ENCODE data around the gene DIDO1.

DIDO1 gene

DNA sequence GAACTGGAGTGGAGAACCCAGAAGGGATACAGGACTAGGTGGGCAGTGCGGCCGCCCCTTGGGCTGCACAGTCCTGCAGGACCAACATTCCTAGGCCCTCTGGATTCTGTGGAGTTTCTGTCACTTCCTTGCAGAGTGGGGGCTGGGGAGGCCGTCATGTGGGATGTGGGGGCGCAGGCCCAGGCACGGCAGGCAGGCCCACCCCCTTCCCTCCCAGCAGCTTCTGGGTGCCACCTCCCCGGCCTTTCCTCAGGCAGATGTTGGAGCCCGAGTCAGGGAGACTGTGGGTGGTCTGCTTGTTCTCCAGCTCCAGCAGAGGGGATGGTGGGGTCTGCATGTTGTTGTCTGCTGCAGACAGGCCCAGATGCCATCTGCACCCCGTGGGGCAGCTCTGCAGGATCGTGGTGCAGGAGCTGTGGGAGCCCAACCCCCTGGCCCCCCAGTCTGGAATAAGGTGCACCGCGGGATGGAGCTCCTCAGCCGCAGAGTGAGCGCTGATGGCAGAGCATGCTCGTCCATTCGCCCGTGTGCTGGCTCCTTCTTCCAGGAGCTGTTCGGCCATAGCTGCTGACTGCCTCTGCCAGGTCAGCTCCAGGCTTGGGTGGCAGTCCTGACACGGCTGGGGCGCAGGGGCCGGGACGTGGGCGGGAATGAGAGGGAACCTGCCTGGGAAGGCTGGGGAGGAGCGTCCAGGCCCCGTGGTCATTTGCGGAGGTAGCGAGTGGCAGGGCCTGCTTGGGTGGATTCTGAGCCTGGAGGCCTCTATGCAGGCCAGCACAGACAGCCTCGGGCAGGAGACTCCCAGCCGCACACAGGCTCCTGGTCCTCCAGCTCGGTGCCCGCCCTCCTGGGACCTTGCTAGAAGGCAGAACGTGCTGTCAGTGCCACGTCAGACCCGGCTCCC, 44.3 kb upstream of the DIDO1 start:
- TF ChIP-seq, protein P1, sequence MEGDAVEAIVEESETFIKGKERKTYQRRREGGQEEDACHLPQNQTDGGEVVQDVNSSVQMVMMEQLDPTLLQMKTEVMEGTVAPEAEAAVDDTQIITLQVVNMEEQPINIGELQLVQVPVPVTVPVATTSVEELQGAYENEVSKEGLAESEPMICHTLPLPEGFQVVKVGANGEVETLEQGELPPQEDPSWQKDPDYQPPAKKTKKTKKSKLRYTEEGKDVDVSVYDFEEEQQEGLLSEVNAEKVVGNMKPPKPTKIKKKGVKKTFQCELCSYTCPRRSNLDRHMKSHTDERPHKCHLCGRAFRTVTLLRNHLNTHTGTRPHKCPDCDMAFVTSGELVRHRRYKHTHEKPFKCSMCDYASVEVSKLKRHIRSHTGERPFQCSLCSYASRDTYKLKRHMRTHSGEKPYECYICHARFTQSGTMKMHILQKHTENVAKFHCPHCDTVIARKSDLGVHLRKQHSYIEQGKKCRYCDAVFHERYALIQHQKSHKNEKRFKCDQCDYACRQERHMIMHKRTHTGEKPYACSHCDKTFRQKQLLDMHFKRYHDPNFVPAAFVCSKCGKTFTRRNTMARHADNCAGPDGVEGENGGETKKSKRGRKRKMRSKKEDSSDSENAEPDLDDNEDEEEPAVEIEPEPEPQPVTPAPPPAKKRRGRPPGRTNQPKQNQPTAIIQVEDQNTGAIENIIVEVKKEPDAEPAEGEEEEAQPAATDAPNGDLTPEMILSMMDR (IDR thresholded peaks at IDR 0.05; ENCODE audit: low read length, missing control alignments): no peak
- H3K4me3 ChIP-seq (replicated peaks; ENCODE audit: low read depth, low read length): no peak overlapping the region
- DNase-seq (ENCODE audit: low read depth): no peak

DNA sequence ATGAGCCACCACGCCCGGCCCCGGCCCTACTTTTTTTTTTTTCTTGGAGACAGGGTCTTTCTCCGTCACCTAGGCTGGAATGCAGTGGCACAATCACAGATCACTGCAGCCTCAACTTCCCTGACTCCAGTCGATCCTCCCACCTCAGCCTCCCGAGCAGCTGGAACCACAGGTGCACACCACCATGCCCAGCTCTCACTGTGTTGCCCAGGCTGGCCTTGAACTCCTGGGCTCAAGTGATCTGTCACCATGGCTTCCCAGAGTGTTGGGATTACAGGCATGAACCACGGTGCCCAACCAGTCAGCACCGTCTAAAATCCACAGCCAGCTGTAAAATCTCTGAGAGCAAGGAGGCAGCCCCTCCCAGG, 43.6 kb upstream of the DIDO1 start:
- H3K4me3 ChIP-seq (replicated peaks; ENCODE audit: low read depth, low read length): no peak overlapping the region
- TF ChIP-seq, protein P1 (IDR thresholded peaks at IDR 0.05; ENCODE audit: low read length, missing control alignments): no peak
- DNase-seq (ENCODE audit: low read depth): no peak

DNA sequence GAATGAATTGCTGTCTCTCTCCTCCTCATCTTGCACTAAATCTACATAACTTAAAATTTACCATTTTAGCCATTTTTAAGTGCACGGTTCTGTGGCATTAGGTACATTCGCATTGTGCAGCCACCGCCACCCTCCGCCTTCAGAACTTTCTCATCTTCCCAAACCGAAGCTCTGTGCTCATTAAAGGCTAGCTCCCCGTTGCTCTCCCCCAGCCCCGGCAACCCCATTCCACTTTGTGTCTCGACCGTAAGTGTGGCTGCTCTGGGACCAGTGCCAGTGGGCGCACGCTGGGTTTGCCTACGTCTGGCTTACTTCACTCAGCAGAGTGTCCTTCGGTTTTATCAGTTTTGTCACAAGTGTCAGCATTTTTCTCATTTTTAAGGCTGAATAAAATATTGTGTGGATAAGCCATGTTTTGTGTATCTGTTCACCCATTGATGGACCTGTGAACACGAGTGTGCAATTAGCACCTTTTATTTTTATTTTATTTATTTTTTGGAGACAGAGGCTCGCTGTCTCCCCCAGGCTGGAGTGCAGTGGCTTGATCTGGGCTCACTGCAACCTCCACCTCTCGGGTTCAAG, 43.0 kb upstream of the DIDO1 start:
- TF ChIP-seq, protein P1 (IDR thresholded peaks at IDR 0.05; ENCODE audit: low read length, missing control alignments): no peak
- DNase-seq (ENCODE audit: low read depth): no peak
- H3K4me3 ChIP-seq (replicated peaks; ENCODE audit: low read depth, low read length): no peak overlapping the region

DNA sequence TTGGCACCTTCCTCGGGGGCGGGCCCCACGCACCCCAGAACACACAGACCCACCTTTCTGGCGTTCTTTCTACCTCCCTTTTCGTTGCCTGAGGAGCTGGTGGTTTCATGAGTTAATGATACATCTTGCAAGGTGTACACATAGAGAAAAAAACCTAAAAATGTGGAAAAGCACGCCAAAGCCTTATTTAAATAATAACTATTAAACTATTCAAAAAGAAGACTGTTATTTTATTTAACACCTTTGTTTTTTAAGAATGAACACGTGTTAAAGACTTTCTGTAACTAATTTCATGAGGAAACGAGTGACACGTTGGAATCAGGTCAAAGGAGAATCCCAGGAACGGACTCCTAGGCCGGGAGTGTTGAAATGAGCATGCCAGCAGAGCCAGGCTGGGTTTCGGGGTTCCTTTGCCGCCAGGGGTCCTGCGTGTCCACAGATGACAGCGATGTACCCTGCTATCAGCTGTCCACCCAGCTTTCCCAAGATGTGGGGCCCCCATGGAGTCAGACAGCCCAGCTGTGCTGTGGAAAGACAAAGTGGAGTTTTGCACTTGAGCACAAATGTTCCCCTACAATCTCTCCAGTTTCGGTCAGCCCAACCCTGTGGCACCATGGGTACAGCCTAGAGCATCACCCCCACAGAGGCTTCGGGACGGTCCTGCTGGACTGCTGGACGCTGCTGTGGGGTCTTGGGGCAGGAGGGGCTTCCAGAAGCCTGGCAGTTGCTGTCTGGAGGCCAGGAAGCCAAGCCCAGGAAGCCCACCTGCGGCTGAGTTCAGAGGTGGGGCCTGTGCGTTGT, 42.3 kb upstream of the DIDO1 start:
- H3K4me3 ChIP-seq (replicated peaks; ENCODE audit: low read depth, low read length): no peak overlapping the region
- TF ChIP-seq, protein P1 (IDR thresholded peaks at IDR 0.05; ENCODE audit: low read length, missing control alignments): no peak
- DNase-seq (ENCODE audit: low read depth): no peak

DNA sequence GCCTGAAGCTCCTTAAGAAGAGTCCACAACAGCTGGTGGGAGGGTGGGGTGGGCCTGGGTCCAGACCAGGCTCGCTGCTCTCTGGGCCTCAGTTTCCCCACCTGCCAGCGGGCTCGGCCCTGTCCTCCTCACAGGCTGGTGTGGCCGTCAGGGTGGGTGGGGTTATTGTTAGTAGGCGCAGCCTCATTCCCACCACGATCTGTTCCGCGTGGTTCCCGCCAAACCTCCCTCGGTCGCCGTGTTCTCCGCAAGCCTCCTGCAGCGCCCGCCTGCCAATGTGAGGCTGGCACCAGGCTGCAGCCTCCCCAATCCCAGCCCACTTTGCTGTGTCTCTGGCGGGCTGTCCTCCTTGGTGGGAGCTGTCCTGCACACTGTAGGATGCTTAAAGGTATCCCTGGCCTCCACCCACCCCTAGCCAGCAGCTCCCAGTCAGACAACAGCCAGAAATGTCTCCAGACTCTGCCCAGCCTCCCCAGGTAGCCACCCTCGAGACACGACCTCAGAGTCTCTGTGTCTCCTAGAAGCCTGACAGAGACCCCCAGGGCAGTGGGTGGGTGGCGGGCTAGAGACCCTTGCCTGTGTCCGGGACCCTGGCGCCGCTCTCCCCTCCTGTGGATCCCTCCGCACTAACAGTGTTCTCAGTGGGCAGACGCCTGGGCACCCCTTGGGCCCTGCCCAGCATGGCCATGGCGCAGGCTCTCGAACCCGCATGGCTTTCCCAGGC, 41.5 kb upstream of the DIDO1 start:
- H3K4me3 ChIP-seq (replicated peaks; ENCODE audit: low read depth, low read length): no peak overlapping the region
- TF ChIP-seq, protein P1 (IDR thresholded peaks at IDR 0.05; ENCODE audit: low read length, missing control alignments): no peak
- DNase-seq (ENCODE audit: low read depth): no peak

DNA sequence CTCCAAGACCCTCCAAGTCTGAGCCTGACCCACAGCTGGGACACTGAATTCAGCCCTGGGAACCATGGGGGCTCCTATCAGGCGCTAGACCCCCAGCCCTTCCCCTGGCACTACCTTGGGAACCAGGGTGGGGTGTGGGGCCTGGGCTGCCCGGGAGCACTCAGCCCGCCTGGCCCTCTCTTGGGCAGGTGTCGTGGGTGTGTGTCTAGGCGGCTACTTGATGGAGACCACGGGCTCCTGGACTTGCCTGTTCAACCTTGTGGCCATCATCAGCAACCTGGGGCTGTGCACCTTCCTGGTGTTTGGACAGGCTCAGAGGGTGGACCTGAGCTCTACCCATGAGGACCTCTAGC, 40.8 kb upstream of the DIDO1 start:
- DNase-seq (ENCODE audit: low read depth): no peak
- TF ChIP-seq, protein P1 (IDR thresholded peaks at IDR 0.05; ENCODE audit: low read length, missing control alignments): no peak
- H3K4me3 ChIP-seq (replicated peaks; ENCODE audit: low read depth, low read length): no peak overlapping the region
